Thoracic aorta (tissue), 2 donors: ENCODE measurements around the gene TIMM17B. TPM values are rescaled to one million over a fixed set of nuclear protein-coding genes. Genes with fewer than 3 reads are reported as not detected.

Experiments used
- ATAC-seq: fragments of 150-250 bp; one replicate; pipeline ENCODE4 v1.8.0; 2017; ENCODE audit warnings: low read depth; ENCODE audit not compliant: insufficient number of reproducible peaks, low FRiP score
- DNase-seq: peaks from one replicate; pipeline ENCODE4 v3.0.0-alpha.2; 2020; ENCODE audit warnings: low spot score
- H3K27ac ChIP-seq, 2 donors: fragments of 200-600 bp; sonication (generic); 1 replicate in 1 of 2; 2 replicates in 1 of 2; pipeline ENCODE4 v1.5.1; 2016; ENCODE audit warnings: mild to moderate bottlenecking in 2 of 2, moderate library complexity in 2 of 2
- H3K27me3 ChIP-seq: fragments of 200-600 bp; sonication (generic); replicated peaks from 2 replicates; pipeline ENCODE4 v1.6.0; 2016; ENCODE audit warnings: mild to moderate bottlenecking; ENCODE audit not compliant: insufficient read depth
- H3K36me3 ChIP-seq: fragments of 200-600 bp; sonication (generic); one replicate; pipeline ENCODE4 v1.5.1; 2016
- H3K4me1 ChIP-seq, 2 donors: fragments of 200-600 bp; sonication (generic); 1 replicate in 1 of 2; 2 replicates in 1 of 2; pipeline versions ENCODE4 v1.5.1 to v1.6.0; 2016; ENCODE audit warnings: low read depth in 2 of 2, mild to moderate bottlenecking in 1 of 2; ENCODE audit not compliant: control insufficient read depth in 1 of 2
- H3K4me3 ChIP-seq: fragments of 200-600 bp; sonication (generic); 2 replicates; pipeline ENCODE4 v1.5.1; 2016; ENCODE audit warnings: mild to moderate bottlenecking
- H3K9me3 ChIP-seq: fragments of 200-600 bp; sonication (generic); 2 replicates; pipeline ENCODE4 v1.5.1; 2016
- total RNA-seq, 2 donors: library from RNA; depleted of rRNA; stranded (reverse); fragments of >200 nt; gene quantifications; one replicate each; pipeline versions ENCODE4 v1.1.0 to v1.2.3, GENCODE V29; 2016
- TF ChIP-seq, protein P1 (sequence below): fragments of 200-600 bp; sonication (generic); IDR thresholded peaks from one replicate; pipeline ENCODE4 v1.5.1; 2019; ENCODE audit warnings: antibody characterized with exemption

The TIMM17B gene
- total RNA-seq, 2 donors from 2014 or later = 30.0 to 52.0 TPM

GRCh38 chrX:48902135-48902534 is 4.6 kb upstream of the TIMM17B start:
- Histone ChIP-seq H3K27ac (no peak overlapping the region), H3K4me3 (no peak overlapping the region), H3K4me1 (no peaks in the 10 kb centered on the region), H3K36me3 (peaks cover 4% of the 10 kb centered on the region), H3K9me3 (no peaks in the 10 kb centered on the region), H3K27me3 (no peaks in the 10 kb centered on the region)
- ATAC-seq (no peak), DNase-seq (no peak)
- TF ChIP-seq, protein P1, sequence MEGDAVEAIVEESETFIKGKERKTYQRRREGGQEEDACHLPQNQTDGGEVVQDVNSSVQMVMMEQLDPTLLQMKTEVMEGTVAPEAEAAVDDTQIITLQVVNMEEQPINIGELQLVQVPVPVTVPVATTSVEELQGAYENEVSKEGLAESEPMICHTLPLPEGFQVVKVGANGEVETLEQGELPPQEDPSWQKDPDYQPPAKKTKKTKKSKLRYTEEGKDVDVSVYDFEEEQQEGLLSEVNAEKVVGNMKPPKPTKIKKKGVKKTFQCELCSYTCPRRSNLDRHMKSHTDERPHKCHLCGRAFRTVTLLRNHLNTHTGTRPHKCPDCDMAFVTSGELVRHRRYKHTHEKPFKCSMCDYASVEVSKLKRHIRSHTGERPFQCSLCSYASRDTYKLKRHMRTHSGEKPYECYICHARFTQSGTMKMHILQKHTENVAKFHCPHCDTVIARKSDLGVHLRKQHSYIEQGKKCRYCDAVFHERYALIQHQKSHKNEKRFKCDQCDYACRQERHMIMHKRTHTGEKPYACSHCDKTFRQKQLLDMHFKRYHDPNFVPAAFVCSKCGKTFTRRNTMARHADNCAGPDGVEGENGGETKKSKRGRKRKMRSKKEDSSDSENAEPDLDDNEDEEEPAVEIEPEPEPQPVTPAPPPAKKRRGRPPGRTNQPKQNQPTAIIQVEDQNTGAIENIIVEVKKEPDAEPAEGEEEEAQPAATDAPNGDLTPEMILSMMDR = no peak

DNA sequence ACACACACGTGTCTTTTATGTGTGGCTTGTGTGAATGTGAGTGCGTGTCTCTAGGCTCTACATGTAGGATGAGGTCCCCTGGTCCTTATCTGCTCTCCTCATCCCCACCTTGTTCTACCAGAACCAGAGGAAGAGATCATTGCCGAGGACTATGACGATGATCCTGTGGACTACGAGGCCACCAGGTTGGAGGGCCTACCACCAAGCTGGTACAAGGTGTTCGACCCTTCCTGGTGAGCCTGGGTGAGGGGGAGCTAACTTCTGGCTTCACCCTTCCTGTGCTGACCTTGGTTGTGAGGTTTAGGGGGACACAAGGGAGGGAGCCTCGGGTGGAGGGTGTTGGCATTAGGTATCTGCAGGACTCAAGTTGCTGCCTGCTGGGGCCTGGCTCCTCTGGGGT is 3.5 kb upstream of the TIMM17B start:
- peaks cover 4% of the 10 kb centered on the region for H3K36me3 ChIP-seq
- H3K4me3 ChIP-seq = no peak overlapping the region
- no peaks in the 10 kb centered on the region for H3K4me1 ChIP-seq
- ATAC-seq (no peak), DNase-seq (no peak)
- no peaks in the 10 kb centered on the region for H3K27me3 ChIP-seq
- no peak overlapping the region for H3K27ac ChIP-seq
- no peaks in the 10 kb centered on the region for H3K9me3 ChIP-seq
- TF ChIP-seq, protein P1 = no peak

DNA sequence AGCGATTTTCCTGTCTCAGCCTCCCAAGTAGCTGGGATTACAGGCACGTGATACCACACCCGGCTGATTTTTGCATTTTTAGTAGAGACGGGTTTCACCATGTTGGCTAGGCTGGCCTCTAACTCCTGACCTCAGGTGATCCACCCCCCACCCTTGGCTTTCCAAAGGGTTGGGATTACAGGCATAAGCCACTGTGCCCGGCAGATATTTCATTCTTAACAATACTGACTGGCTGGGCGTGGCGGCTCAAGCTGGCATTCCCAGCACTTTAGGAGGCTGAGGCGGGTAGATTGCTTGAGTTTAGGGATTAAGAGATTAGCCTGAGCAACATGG is 1.5 kb upstream of the TIMM17B start:
- no peaks in the 10 kb centered on the region for H3K9me3 ChIP-seq
- TF ChIP-seq, protein P1 = no peak
- H3K36me3 ChIP-seq = peaks cover 4% of the 10 kb centered on the region
- no peaks in the 10 kb centered on the region for H3K4me1 ChIP-seq
- no peak overlapping the region for H3K4me3 ChIP-seq
- H3K27me3 ChIP-seq = no peaks in the 10 kb centered on the region
- no peak overlapping the region for H3K27ac ChIP-seq
- no peak for ATAC-seq
- no peak for DNase-seq

- Histone ChIP-seq H3K27me3 (no peaks in the 10 kb centered on the region), H3K4me3 (peak overlapping the region; percentile 89), H3K9me3 (no peaks in the 10 kb centered on the region), H3K36me3 (peaks cover 4% of the 10 kb centered on the region), H3K27ac (peak overlapping the region; percentile 94 to 97), H3K4me1 (peaks cover 0 to 5% of the 10 kb centered on the region in 2 donors)
- peak; percentile 59 for ATAC-seq
- TF ChIP-seq, protein P1 = no peak
- DNase-seq = no peak
Measured at GRCh38 chrX:48897157-48897624, 377 bp downstream of the TIMM17B start.

GRCh38 chrX:48896611-48897011 is 957 bp downstream of the TIMM17B start:
- H3K4me1 ChIP-seq = peaks cover 0 to 10% of the 10 kb centered on the region in 2 donors
- no peaks in the 10 kb centered on the region for H3K27me3 ChIP-seq
- H3K36me3 ChIP-seq = peaks cover under 1% of the 10 kb centered on the region
- TF ChIP-seq, protein P1 = no peak
- DNase-seq (no peak), ATAC-seq (no peak)
- no peaks in the 10 kb centered on the region for H3K9me3 ChIP-seq
- peak overlapping the region; percentile 89 for H3K4me3 ChIP-seq
- H3K27ac ChIP-seq = peak overlapping the region; percentile 94 to 97
